GM18861 (cell line): ENCODE data around the gene ZFR.
A peak's percentile ranks its signal among the peaks of the same experiment; 100 is the strongest.

ENCODE experiments used
- ATAC-seq: cut with Tn5 transposase; IDR thresholded peaks from one replicate; pipeline ENCODE4 v1.9.1; 2021; ENCODE audit not compliant: unreplicated experiment

Gene ZFR

GRCh38 chr5:32363030-32363429, 81.5 kb downstream of the ZFR start:
- ATAC-seq: no peak

GRCh38 chr5:32362527-32362926, 82.0 kb downstream of the ZFR start:
- no peak for ATAC-seq

GRCh38 chr5:32360906-32361305, 83.6 kb downstream of the ZFR start:
- no peak for ATAC-seq

GRCh38 chr5:32358611-32359010, 85.9 kb downstream of the ZFR start:
- no peak for ATAC-seq

- ATAC-seq: no peak
These were observed 86.9 kb downstream of the ZFR start for GRCh38 chr5:32357658-32358057.

GRCh38 chr5:32355686-32356085, 88.9 kb downstream of the ZFR start:
- no peak for ATAC-seq

- no peak for ATAC-seq
These were observed 91.1 kb downstream of the ZFR start for GRCh38 chr5:32353420-32353819.

GRCh38 chr5:32352685-32353084, 91.9 kb downstream of the ZFR start:
- no peak for ATAC-seq

GRCh38 chr5:32346869-32347268, 97.7 kb downstream of the ZFR start:
- no peak for ATAC-seq

GRCh38 chr5:32343058-32343672, 101.4 kb downstream of the ZFR start:
- ATAC-seq: no peak

GRCh38 chr5:32342656-32343055, 101.9 kb downstream of the ZFR start:
- ATAC-seq: no peak

- ATAC-seq: no peak
These were observed 104.7 kb downstream of the ZFR start for GRCh38 chr5:32339878-32340277.

- ATAC-seq: no peak
These were observed 105.3 kb downstream of the ZFR start for GRCh38 chr5:32339198-32339597.

- ATAC-seq: no peak
These were observed 111.6 kb downstream of the ZFR start for GRCh38 chr5:32332966-32333365.

GRCh38 chr5:32332361-32332760, 112.2 kb downstream of the ZFR start:
- no peak for ATAC-seq

GRCh38 chr5:32331935-32332274, 112.6 kb downstream of the ZFR start:
- no peak for ATAC-seq

GRCh38 chr5:32331217-32331934, 113.2 kb downstream of the ZFR start:
- ATAC-seq: no peak

- ATAC-seq: no peak
These were observed 114.2 kb downstream of the ZFR start for GRCh38 chr5:32330126-32330971.

- peak; percentile 76 for ATAC-seq
These were observed 115.1 kb downstream of the ZFR start for GRCh38 chr5:32329395-32329834.

GRCh38 chr5:32326216-32326772, 118.2 kb downstream of the ZFR start:
- no peak for ATAC-seq

- no peak for ATAC-seq
These were observed 118.9 kb downstream of the ZFR start for GRCh38 chr5:32325616-32326015.

- ATAC-seq: no peak
These were observed 119.5 kb downstream of the ZFR start for GRCh38 chr5:32325062-32325461.
